Activated CD4-positive, alpha-beta T cell treated with anti-CD3 and anti-CD28 coated beads, Interleukin-2, amount 50 U/mL, for 48 hours (primary cell): ENCODE data around the gene OR10P1.

ENCODE experiments used
- DNase-seq, 2 experiments: peaks; one replicate each; pipeline ENCODE4 v3.0.0-alpha.2; 2020

OR10P1 gene

GRCh38 chr12:55686366-55687010 is 49.8 kb downstream of the OR10P1 start:
- no peak for DNase-seq
